Mucosa of descending colon (tissue), 3 donors: Measurements from ENCODE around the gene KRT5. TPM values are rescaled to one million over a fixed set of nuclear protein-coding genes. Genes with fewer than 3 reads are reported as not detected.

Source experiments
- ATAC-seq: fragments of 200-7000 bp; cut with Tn5 transposase; one replicate; pipeline ENCODE4 v1.9.1; 2020; ENCODE audit warnings: mild to moderate bottlenecking, moderate library complexity
- DNase-seq, 3 donors: peaks; one replicate each; pipeline ENCODE4 v3.0.0-alpha.2; 2020
- H3K36me3 ChIP-seq: fragments of 200-600 bp; one replicate; pipeline ENCODE4 v1.8.0; 2021; ENCODE audit warnings: low read depth, mild to moderate bottlenecking
- H3K4me1 ChIP-seq: fragments of 200-600 bp; one replicate; pipeline ENCODE4 v1.8.0; 2021; ENCODE audit warnings: low read depth, mild to moderate bottlenecking
- H3K4me3 ChIP-seq: fragments of 200-600 bp; one replicate; pipeline ENCODE4 v1.8.0; 2021; ENCODE audit warnings: mild to moderate bottlenecking
- H3K9me3 ChIP-seq: fragments of 200-600 bp; one replicate; pipeline ENCODE4 v1.8.0; 2021; ENCODE audit warnings: mild to moderate bottlenecking
- intact Hi-C, 2 donors: fragments of 100-400 bp; cut with DNase I in 1 of 2; cut with micrococcal nuclease in 1 of 2; formaldehyde crosslinking; loops; one replicate each; pipeline versions ENCODE4 v1.11.0 to v1.11.1; 2022; cut with DNase I, micrococcal nuclease
- total RNA-seq, 3 donors: library from RNA; stranded (reverse); fragmentation: NEBNext Ultra II Directional in 2 of 3; extraction: Animal tissue kit (Norgen Biotek cat#: 25700) in 2 of 3; gene quantifications; one replicate each; pipeline versions ENCODE4 v1.2.1 to v1.2.4, GENCODE V29; 2021 to 2023
- TF ChIP-seq, protein P1 (sequence below): fragments of 200-600 bp; IDR thresholded peaks from one replicate; pipeline ENCODE4 v1.8.0; 2022; ENCODE audit warnings: antibody characterized with exemption, mild to moderate bottlenecking
- donor health status: DM: no; HTN: no; CAD: no; lungs with moderate emphysema.
- donor health status: DM: no; HTN: no; CAD: no.
- donor health status: DM: no; HTN: yes; CAD: no.

The KRT5 gene
- total RNA-seq, 3 donors from 2014 or later, result 1.6 TPM; not detected in 2

DNA sequence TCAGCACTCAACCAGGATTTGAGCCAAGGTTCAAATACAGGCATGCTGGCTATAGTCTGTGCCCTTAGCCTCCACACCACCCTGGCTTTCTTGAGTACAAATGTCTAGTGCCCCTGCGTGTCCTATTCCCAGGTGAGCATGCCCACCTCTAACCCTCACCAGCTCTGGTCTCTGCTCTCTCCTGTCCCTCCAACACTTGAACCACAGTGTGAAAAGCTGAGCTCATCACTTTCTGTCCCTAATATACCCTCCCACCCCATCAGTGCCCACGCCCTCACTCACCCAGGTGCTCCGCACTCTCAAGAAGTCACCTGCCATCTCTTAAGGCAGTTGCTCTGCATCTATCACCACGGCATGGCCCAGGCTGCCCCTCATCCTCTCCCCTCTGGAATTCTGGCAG, 39.8 kb upstream of the KRT5 start:
- no peak overlapping the region for H3K4me3 ChIP-seq
- intact Hi-C loops, result no loop called here
- H3K9me3 ChIP-seq, result no peaks in the 10 kb centered on the region
- DNase-seq (no peak), ATAC-seq (no peak)
- no peaks in the 10 kb centered on the region for H3K36me3 ChIP-seq
- TF ChIP-seq, protein P1, sequence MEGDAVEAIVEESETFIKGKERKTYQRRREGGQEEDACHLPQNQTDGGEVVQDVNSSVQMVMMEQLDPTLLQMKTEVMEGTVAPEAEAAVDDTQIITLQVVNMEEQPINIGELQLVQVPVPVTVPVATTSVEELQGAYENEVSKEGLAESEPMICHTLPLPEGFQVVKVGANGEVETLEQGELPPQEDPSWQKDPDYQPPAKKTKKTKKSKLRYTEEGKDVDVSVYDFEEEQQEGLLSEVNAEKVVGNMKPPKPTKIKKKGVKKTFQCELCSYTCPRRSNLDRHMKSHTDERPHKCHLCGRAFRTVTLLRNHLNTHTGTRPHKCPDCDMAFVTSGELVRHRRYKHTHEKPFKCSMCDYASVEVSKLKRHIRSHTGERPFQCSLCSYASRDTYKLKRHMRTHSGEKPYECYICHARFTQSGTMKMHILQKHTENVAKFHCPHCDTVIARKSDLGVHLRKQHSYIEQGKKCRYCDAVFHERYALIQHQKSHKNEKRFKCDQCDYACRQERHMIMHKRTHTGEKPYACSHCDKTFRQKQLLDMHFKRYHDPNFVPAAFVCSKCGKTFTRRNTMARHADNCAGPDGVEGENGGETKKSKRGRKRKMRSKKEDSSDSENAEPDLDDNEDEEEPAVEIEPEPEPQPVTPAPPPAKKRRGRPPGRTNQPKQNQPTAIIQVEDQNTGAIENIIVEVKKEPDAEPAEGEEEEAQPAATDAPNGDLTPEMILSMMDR, result no peak
- no peaks in the 10 kb centered on the region for H3K4me1 ChIP-seq

DNA sequence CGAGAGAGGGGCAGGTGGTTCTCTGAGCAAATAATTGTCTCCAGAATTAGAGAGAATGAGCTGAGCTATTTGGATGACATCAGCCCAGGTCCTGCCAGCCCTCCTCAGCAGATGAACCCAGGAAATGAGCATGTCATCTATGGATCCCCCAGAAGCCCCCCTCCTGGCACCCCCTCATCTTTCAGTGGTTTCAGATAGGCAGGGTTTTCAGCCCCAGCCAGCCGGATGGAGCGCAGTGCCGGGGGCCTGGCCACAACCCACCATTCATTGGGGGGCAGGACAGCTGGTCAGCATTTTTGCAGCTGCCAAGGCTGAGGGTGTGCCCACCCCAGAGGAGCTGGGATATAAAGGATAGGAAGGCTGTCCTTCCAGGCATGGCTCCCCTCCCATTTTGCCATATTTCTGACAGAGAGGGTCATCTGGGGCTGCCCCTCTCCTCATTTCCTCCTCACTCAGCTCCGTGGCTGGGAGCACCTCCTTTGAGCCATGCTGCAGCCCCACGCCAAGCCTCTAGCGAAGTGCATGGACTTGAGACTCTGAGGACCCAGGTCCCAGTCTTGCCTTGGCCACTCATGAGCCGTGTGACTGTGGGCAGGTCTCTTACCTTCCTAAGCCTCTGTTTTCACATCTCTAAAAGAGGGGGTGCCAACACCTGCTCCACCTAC, 38.7 kb upstream of the KRT5 start:
- no peaks in the 10 kb centered on the region for H3K9me3 ChIP-seq
- no peak for ATAC-seq
- TF ChIP-seq, protein P1, result no peak
- no peak for DNase-seq
- H3K36me3 ChIP-seq, result no peaks in the 10 kb centered on the region
- no peak overlapping the region for H3K4me3 ChIP-seq
- H3K4me1 ChIP-seq, result no peaks in the 10 kb centered on the region
- intact Hi-C loops, result no loop called here

DNA sequence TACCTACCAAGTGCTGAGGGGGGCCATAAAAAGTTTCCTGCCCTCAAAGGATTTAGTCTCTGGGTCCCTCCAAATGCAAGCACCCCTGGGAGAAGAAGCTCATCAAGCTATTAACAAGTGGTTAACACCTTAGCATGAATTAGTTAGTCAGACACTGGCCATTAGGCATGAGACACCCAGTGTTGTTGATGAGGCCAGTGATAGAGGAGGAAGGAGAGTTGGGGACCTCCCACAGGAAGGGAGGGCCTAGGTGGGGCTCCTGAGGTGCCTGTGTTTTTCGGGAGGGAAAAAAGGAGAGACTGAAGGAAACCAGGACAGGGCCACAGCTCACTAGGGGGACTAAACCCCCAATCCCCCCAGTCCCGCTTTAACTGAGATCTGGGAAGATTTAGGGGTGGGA, 37.3 kb upstream of the KRT5 start:
- no peak overlapping the region for H3K4me3 ChIP-seq
- no peaks in the 10 kb centered on the region for H3K4me1 ChIP-seq
- TF ChIP-seq, protein P1, result no peak
- no peak for ATAC-seq
- H3K36me3 ChIP-seq, result no peaks in the 10 kb centered on the region
- DNase-seq, result no peak
- no peaks in the 10 kb centered on the region for H3K9me3 ChIP-seq
- intact Hi-C loops, result no loop called here

DNA sequence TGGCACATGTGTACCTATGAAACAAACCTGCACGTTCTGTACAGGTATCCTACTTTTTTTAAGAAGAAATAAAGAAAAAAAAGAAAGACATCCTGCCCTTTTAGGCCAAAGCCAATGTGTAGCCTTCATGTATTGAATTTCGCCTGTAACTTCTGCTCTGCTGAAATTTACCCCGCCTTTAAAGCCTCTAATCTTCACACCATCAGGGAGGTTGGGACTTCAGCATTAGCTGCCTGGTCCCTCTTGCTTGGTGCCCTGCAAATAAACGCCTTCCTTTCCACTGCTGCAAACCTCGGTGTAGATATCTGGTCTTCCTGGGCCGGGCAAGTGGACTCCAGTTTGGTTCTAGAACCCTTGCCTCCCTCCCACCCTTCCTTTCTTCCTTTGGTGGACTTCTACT, 35.4 kb upstream of the KRT5 start:
- Histone ChIP-seq H3K4me1 (no peaks in the 10 kb centered on the region), H3K36me3 (no peaks in the 10 kb centered on the region), H3K4me3 (no peak overlapping the region), H3K9me3 (no peaks in the 10 kb centered on the region)
- intact Hi-C loops, result no loop called here
- TF ChIP-seq, protein P1, result no peak
- DNase-seq, result no peak
- no peak for ATAC-seq

DNA sequence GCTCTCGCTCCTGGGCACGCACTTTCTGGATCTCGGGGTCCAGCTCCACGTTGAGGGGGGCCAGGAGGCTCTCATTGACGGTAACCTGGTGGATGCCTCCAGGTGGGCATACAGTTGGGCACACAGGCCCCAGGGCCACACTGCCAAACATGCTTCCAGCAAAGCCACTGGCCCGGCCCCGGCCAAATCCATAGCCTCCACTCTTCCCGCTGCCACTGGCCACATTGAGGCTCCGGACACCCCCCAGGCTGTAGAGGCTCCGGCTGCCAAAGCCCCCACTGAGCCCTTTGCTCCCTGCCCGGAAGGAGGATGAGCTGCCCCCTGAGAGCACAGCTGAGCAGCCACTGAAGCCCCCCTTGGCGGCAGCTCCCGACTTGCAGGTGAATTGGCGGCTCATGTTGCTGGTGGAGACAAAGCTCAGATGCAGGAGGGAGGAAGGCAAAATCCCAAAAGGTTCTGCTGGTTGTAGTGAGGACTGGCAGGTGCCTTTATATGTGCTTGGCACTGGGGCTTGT, 32.5 kb upstream of the KRT5 start, which contains the start of gene KRT71:
TSS of gene KRT71 (minus strand) at position 465 of the 515 bp plus-strand sequence. CDS start at position 397, 68 bp downstream.
- no peak for DNase-seq
- H3K9me3 ChIP-seq, result no peaks in the 10 kb centered on the region

More for the DNA sequence above, 32.5 kb upstream of the KRT5 start, which contains the start of gene KRT71:
- Histone ChIP-seq H3K36me3 (no peaks in the 10 kb centered on the region), H3K4me1 (no peaks in the 10 kb centered on the region), H3K4me3 (no peak within 1 kb of the TSS)
- TF ChIP-seq, protein P1, result no peak
- ATAC-seq, result no peak
- intact Hi-C loops, result no loop called here
